IPS-18c (cell line): ENCODE results near the gene PCARE.
"Not testable (repeated sequence)": the region's sequence is repeated elsewhere in the genome, so short reads cannot be mapped to it uniquely, and the experiment has no call there.

Experiments used
- H3K4me3 ChIP-seq: 2 replicates; pipeline ENCODE4 v1.7.0; 2013; ENCODE audit warnings: low read depth, mild to moderate bottlenecking, low read length, moderate library complexity; ENCODE audit not compliant: insufficient read depth
- H3K9me3 ChIP-seq: one replicate; pipeline ENCODE4 v1.6.1; 2013; ENCODE audit warnings: mild to moderate bottlenecking, low read length, moderate library complexity; ENCODE audit not compliant: control insufficient read depth, insufficient read depth

Gene PCARE

GRCh38 chr2:29106256-29106655, 31.9 kb upstream of the PCARE start:
- H3K9me3 ChIP-seq: no peaks in the 10 kb centered on the region
- H3K4me3 ChIP-seq: no peak overlapping the region

- no peaks in the 10 kb centered on the region for H3K9me3 ChIP-seq
- no peak overlapping the region for H3K4me3 ChIP-seq
Observed at GRCh38 chr2:29105375-29105774, 31.1 kb upstream of the PCARE start.

GRCh38 chr2:29104688-29105087, 30.4 kb upstream of the PCARE start:
- Histone ChIP-seq H3K4me3 (no peak overlapping the region), H3K9me3 (no peaks in the 10 kb centered on the region)

DNA sequence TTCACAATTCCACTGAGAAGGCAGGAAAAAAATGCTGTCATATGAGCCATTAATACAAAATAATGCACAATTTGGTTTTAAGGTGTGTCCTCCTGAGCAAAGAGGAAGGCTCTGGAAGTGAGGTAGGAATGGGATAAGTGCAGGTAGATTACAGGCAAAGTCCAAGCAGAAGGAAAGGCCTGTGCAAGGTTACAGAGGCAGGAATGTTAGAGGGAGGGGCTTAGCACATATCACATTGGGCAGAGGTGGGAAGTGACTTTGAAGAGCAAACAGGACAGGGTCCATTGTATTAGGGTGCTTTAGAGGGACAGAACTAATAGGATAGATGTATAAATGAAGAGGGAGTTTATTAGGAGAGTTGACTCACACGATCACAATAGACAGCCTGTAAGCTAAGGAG, 26.2 kb upstream of the PCARE start:
- Histone ChIP-seq H3K4me3 (no peak overlapping the region), H3K9me3 (no peaks in the 10 kb centered on the region)

GRCh38 chr2:29097569-29097968, 23.2 kb upstream of the PCARE start:
- Histone ChIP-seq H3K9me3 (no peaks in the 10 kb centered on the region), H3K4me3 (no peak overlapping the region)

DNA sequence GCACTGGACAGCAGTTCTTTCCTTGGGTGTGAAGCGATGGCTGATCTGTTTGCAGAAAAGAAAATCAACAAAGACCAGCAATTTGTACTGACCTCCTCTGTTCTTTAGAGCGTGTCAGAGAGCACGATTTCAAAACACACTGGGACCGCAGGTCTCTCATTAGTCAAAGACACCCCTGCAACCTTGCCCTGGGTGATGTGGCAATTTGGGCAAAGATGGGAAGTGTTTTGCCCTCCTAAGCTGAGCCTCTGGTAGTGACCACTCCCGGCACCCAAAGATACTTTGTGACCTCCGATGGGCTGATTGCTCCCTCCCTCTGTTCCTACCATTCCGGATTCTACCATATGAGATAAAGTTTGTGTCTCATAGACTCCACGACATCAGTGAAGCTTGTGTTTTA, 22.6 kb upstream of the PCARE start:
- H3K9me3 ChIP-seq: no peaks in the 10 kb centered on the region
- no peak overlapping the region for H3K4me3 ChIP-seq

GRCh38 chr2:29090311-29090710, 16.0 kb upstream of the PCARE start:
- not testable (repeated sequence) for H3K4me3 ChIP-seq, H3K9me3 ChIP-seq

- Histone ChIP-seq H3K4me3 (no peak overlapping the region), H3K9me3 (peaks cover 6% of the 10 kb centered on the region)
Observed at GRCh38 chr2:29084554-29084953, 10.2 kb upstream of the PCARE start.

- no peak overlapping the region for H3K4me3 ChIP-seq
- peaks cover 6% of the 10 kb centered on the region for H3K9me3 ChIP-seq
Observed at GRCh38 chr2:29082804-29083495, 8.6 kb upstream of the PCARE start.

- Histone ChIP-seq H3K9me3 (peaks cover 6% of the 10 kb centered on the region), H3K4me3 (no peak overlapping the region)
Observed at GRCh38 chr2:29080886-29081743, 6.8 kb upstream of the PCARE start.

GRCh38 chr2:29079887-29080286, 5.6 kb upstream of the PCARE start:
- Histone ChIP-seq H3K9me3 (peaks cover 6% of the 10 kb centered on the region), H3K4me3 (no peak overlapping the region)

- Histone ChIP-seq H3K4me3 (no peak overlapping the region), H3K9me3 (peaks cover 6% of the 10 kb centered on the region)
Observed at GRCh38 chr2:29075894-29076705, 1.8 kb upstream of the PCARE start.

- no peak overlapping the region for H3K4me3 ChIP-seq
- no peaks in the 10 kb centered on the region for H3K9me3 ChIP-seq
Observed at GRCh38 chr2:29073933-29074332, 390 bp downstream of the PCARE start.

GRCh38 chr2:29072971-29073725, 1.2 kb downstream of the PCARE start:
- Histone ChIP-seq H3K9me3 (no peaks in the 10 kb centered on the region), H3K4me3 (no peak overlapping the region)

DNA sequence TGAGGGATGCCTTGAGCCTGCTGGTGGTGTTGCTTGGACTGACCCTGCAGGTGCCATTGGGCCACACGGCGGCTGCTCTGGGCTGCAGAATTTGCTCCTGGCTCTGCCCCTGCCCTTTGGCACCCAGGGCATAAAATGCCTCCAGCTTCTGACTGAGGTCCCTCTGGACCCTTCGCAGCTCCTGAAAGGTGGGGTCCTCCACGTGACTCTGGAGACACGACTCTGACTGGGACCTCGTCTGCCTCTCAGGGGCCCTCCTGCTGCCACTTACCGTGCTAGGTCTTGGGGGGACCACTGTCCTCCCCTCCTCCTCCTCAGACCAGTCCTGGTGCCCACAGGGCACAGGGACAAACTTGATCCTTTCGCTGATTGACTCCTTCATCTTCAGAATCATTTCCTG, 2.1 kb downstream of the PCARE start:
- no peak overlapping the region for H3K4me3 ChIP-seq
- H3K9me3 ChIP-seq: no peaks in the 10 kb centered on the region

DNA sequence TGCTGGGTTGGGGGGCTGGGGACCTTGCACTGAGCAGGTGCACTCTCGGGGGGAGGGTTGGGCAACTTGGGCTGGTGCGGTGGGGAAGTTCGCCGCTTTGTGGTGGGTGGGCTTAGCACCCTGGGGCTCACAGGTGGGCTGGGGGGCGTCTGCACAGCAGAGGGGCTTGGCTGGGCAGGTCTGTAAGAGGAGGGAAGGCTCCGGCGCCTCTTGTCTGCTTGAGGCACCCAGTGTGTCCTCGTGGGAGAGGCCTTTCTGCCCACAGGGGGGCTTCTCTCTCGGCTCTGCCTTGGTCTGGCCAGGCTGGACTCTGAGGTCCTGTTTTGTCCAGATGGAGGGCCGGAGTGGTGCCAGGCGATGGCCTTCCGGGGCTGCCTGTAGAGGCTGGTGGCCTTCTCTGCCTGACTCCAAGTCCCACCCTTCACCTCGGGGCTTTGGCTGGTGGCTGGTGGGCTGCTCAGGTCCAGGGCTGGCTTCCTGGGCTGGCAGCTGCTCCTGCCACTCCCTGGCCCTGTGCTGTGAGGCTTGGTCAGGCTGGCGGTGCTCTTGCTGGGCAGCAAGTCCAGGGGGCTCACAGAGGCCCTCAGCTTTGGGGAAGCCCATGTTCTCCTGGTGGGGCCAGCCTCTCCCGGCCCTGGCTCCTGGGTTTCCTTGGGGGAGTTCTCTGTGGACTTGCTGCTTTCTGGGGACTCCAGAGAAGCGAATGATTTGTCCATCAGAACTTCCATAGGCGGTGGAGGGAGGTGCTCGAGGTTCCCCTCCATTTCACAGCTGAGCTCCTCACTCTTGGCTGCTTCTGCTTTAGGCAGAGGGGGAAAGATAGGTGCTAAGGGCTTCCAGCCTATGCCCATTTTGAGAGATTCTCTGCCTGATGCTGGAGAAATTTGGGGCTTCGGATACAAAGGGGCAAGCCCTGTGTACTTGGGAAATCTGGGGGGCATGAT, 3.0 kb downstream of the PCARE start:
- no peaks in the 10 kb centered on the region for H3K9me3 ChIP-seq
- no peak overlapping the region for H3K4me3 ChIP-seq
